NCI-H748 (cell line): ENCODE data around the gene OR1I1.
"Not testable (repeated sequence)": the region's sequence is repeated elsewhere in the genome, so short reads cannot be mapped to it uniquely, and the experiment has no call there.

Experiments used
- DNase-seq: peaks from one replicate; lab custom pipeline; 2025; ENCODE audit not compliant: unreplicated experiment; lab: John Stamatoyannopoulos, UW

Gene OR1I1, protein sequence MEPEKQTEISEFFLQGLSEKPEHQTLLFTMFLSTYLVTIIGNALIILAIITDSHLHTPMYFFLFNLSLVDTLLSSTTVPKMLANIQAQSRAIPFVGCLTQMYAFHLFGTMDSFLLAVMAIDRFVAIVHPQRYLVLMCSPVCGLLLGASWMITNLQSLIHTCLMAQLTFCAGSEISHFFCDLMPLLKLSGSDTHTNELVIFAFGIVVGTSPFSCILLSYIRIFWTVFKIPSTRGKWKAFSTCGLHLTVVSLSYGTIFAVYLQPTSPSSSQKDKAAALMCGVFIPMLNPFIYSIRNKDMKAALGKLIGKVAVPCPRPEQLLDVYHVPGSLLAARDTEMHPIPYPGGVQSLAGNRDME

DNA sequence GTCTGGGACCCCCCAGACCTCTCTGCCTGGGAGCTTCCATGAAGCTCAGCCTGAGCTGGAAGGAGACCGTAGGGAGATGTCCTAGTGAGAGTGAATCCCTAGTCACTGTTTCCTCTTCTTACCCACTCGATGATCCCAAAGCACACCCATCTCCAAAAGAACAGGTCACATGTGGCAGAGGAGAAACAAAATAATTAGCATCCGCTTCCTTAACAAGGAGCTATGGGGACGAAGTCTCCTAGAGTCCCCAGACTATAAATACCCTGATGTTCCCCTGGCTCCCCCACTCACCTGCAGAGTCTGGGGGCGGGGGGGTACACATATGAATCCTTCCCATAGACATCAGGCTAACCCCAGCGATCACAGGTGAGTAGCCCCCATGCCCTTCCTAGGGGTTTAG, at the start of gene OR1I1:
Gene OR1I1 (plus strand): TSS at position 301 of the 400 bp plus-strand sequence. CDS start 4,855 bp downstream, outside the sequence.
- no peak for DNase-seq

DNA sequence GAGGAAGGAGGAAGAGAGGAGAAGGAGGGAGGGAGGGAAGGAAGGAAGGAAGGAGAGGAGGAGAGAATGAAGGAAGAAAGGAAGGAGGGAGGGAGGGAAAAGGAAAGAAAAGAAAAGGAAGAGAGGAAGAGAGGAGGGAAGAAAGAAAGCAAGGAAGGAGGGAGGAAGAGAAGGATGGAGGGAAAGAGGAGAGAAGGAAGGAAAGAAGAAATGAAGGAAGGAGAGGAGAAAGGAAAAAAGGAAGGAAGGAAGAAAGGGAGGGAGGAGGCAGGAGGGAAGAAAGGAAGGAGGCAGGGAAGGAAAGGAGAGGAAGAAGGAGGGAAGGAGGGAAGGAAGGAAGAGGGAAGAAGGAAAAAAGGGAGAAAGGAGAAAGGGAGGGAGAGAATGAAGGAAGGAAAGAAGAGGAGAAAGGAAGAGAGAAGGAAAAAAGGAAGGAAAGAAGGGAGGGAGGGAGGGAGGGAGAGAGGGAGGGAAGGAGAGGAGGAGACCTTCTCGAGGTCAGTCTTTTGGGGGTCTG, 46.2 kb upstream of the OR1I1 start:
- no peak for DNase-seq

DNA sequence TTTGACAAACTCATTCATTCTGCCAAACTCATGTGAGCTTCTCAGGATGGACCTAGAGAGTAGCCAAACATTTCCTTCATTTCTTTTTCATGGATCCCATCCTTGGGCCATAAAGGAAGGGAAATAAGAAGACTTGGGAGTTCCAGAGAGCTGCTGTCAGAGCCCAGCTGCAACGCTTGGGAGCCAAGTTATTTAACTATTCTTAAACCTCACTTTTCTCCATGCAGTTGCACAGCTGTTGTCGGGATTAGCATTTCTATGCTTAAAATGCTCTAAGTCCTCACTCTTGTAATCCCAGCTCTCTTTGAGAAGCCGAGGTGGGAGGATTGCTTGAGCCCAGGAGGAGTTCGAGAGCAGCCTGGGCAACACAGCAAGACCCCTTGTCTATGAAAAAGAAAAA, 44.4 kb upstream of the OR1I1 start:
- DNase-seq: no peak

DNA sequence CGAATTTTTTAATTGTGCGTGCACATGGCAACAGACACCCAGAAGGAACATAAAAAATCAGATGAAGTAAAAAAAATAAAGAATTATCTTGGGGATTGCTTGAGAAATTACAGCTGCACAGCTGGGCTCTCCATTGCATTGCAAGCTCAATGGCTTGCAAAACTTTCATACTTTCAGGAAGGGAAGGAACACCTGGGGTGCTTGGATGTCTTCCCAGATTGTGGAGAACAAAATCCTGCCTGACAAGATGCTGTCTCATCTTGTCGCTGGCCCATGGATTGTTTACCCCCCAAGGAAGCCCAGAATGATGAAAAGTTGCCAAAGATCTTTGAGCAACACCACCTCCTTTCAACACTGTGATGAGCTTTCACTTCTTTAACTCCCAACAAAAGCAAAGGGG, 43.7 kb upstream of the OR1I1 start:
- no peak for DNase-seq

DNA sequence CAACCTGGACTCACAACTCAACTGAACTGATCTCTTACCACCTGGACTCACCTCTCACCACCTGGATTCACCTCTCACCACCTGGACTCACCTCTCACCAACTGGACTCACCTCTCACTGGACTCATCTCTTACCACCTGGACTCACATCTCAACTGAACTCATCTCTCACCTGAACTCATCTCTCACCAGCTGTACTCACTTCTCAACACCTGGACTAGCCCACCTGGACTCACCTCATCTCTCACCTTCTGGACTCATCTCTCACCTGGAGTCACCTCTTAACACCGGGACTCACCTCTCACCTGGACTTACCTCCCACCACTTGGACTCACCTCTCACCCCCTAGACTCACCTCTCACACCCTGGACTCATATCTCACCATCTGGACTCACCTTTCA, 40.0 kb upstream of the OR1I1 start:
- no peak for DNase-seq

DNA sequence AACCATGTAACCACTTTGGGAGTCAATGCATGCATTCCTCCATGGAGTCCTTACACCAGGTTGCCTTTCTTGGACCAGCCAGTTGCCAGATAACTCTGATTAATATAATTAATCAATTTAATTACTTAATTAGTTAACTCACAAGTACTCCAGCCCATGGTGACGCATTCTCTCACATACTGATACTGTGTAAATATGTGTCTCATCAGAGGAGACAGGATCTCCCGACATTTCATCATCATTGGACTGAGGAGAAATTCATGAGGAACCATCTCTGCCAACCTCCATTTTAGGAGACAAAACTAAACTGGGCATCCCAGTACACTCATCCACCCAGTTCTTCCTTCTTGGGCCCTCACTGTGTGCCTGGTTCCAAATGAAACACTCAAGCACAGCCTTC, 39.2 kb upstream of the OR1I1 start:
- no peak for DNase-seq

DNA sequence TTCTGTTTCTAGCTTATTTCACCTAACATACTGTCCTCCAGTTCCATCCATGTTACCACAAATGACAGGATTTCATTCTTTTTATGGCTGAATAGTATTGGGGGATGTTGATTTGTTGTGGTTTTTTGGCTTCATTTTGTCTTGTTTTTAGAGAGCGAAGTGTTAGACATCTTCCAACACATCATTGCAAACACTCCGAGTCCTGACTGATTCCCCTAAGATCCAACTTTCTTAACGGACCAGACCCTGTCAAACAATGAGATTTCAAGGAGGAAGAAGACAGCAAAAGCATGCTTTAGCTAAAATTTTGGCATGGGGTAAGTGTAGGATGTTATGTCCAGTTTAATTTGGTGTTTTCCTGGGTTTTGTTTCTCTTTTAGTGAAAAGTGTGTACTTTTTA, 36.5 kb upstream of the OR1I1 start:
- no peak for DNase-seq

DNA sequence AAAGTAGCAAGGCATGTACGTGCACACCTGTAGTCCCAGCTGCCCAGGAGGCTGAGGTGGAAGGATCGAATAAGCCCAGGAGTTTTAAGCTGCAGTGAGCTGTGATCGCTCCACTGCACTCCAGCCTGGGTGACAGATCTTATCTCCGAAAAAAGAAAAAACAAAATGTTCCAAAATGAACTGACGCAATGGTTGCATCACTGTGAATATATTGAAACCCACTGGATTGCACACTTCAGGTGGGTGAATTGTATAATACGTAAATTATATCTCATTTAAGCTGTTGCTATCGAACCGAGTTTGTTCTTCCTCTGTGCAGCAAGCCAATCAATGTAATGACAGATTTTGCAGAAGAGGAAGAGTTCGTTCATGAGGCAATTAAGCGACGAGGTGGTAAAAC, 34.3 kb upstream of the OR1I1 start:
- DNase-seq: no peak

DNA sequence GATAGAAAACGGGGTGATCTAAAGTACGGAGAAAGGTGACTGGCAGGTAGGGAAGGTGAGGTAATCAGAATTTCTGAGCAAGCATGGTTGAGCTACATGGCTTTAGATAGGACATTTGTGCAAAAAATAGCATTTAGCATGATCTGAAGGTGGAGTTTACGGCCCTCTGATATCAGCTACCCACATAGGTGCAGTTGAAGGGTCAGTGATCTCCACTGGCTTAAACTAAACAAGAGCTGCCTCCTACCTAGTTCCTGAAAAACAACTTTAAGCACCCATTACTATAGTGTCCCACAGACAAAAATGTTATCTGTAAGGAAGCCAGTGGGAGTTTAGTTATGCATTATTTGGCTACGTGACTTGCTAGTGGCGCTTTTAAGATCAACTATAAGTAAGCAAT, 33.9 kb upstream of the OR1I1 start:
- no peak for DNase-seq

DNA sequence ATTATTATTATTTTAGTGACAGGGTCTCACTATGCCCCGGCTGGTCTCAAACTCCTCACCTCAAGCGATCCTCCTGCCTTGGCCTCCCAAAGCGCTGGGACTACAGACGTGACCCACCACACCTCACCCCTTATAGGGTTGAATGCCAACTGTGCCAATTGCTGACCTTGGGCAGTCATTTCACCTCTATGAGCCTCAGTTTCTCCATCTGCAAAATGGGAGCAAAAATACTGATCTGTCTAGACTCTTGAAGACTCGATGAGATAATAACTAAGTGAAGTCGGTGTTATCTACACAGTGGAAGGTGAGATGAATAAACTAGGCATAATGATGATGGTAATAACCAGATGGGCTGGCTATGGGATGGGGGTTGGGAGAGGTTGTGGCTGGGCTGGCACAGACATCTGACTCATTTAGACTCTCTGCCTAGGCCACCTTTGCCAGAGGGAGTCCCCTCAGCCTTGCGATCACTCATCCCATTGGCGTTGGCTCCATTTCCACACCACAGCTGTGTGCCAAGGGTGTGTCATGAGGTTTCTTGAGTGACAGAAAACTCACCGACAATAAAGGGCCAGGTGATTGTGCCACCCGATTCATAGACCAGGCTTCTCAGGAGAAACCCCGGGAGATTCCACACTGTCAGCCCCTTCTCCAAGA, 33.0 kb upstream of the OR1I1 start, which contains the start of gene CASP14:
Gene CASP14 (plus strand): TSS at position 596 of the 657 bp plus-strand sequence. CDS start 2,772 bp downstream, outside the sequence.
- DNase-seq: no peak

DNA sequence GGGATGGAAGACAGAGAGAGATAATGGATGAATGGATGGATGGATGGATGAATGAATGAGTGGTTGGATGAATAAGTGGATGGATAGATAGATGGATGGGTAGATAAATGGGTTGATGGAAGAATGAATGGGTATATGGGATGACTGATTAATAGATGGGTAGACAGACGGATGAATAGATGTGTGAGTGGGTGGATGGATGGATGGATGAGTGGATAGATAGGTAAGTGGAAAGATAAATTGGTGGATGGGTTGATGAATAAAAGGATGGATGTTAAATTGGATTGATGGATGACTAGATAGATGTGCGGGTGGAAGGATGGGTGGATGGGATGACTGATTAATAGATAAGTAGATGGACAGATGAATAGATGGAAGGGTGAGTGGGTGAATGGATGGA, 31.4 kb upstream of the OR1I1 start:
- no peak for DNase-seq

DNA sequence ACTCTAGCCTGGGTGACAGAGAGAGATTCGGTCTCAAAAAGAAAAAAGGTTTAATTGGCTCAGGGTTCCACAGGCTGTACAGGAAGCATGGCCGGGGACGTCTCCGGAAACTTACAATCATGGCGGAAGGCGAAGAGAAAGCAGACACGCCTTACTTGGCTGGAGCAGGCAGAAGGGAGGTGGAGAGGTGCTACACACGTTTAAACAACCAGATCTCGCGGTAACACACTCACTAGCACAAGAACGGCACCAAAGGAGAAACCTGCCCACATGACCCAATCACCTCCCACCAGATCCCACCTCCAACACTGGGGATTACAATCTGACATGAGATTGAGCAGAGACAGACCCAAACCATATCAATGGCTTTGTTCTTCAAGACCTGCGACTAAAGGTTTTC, 20.0 kb upstream of the OR1I1 start:
- peak; percentile 1 for DNase-seq

DNA sequence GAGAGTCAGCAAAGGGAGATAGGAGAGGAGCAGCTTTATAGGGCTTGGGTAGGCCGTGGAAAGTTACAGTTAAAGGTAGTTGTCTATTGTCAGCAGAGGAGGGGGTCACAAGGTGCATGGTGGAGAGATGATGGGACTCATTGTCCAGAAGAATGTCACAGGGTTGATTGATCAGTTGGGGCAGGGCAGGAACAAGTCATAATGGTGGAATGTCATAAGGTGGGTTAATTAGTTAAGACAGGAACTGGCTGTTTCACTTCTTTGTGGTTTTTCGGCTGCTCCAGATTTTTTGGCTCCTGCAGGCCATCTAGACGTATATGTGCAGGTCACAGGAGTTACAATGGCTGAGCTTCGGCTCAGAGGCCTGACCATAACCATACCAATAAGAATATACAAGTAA, 11.6 kb upstream of the OR1I1 start:
- DNase-seq: not testable (repeated sequence)

DNA sequence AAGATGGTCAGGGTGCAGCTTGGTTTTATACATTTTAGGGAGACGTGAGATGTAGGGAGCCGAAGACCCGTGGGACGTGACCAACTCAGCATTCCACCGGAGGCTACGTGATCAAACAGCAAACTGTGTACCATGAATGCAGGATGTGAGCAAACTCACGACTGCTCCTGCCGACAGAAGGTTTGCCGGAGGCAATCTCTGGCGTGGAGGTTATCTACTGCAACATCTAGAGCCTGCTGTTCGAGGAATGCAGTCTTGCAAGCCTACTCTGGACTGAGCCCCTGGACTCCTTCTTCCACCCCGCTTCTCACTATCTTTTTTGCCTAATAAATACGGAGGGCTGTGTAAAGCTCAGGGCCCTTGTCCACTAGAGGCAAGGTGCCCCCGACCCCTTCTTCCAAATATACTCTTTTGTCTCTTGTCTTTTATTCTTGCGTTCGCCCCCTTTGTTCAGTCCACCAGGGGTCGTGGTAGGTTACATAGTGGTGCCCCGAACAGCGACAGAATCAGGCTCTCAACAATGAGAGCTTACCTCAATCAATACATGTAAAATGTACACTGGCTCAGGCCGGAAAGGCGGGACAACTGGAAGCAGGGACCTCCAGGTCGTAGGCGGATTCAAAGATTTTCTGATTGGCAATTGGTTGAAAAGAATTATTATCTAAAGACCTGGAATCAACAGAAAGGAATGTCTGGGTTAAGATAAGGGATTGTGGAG, 8.9 kb upstream of the OR1I1 start:
- no peak for DNase-seq

DNA sequence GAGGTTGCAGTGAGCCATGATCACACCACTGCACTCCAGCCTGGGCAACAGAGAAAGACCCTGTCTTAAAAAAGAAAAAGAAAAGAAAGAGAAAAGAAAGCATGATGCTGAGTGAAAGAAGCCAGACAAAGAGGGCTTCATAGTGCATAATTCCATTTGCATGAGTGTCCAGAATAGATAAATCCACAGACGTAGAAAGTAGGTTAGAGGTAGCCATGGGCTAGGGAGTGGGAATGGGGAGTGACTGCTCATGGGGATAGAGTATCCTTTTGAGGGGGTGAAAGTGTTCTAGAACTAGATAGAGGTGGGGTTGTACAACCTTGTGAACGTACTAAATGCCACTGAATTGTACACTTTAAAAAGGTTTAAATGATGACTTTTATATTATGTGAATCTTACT, 7.6 kb upstream of the OR1I1 start:
- no peak for DNase-seq

DNA sequence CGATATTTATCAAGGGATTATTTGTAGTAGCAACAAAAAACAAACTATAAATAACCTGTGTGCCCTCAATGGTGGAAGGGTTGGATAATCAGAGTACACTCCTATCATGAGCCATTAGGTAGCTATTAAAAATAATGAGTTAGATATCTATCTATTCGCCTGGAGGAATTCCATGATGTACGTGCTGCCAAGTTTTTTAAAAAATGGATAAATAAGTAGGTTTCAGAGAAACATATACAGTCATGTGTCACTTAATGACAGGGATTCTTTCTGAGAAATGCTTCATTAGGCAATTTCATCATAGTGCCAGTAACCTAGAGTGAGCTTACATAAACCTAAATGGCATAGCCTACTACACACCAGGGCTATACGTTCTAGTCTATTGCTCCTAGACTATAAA, 6.2 kb upstream of the OR1I1 start:
- no peak for DNase-seq

DNA sequence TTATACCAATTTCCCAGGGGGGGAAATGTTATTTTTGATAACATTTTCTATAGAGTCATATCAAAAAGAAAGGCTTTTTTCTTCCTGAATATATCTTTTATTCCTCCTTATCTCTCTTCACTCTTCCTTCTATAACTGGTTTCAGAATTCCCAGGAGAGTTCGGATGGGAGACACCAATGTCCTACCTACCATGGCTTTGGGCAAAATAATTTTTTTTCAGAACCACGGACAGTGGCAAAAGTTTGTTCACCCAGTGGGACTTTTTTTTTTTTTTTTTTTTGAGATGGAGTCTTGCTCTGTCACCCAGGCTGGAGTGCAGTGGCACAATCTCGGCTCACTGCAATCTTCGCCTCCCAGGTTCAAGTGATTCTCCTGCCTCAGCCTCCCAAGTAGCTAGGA, 2.0 kb upstream of the OR1I1 start:
- not testable (repeated sequence) for DNase-seq

DNA sequence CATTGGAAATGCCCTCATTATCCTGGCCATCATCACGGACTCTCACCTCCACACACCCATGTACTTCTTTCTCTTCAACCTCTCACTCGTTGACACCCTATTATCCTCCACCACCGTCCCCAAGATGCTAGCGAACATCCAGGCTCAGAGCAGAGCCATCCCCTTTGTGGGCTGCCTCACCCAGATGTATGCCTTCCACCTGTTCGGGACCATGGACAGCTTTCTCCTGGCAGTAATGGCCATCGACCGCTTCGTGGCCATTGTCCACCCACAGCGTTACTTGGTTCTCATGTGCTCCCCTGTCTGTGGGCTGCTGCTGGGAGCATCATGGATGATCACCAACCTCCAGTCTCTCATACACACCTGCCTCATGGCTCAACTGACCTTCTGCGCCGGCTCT, 5.2 kb downstream of the OR1I1 start:
- DNase-seq: no peak

DNA sequence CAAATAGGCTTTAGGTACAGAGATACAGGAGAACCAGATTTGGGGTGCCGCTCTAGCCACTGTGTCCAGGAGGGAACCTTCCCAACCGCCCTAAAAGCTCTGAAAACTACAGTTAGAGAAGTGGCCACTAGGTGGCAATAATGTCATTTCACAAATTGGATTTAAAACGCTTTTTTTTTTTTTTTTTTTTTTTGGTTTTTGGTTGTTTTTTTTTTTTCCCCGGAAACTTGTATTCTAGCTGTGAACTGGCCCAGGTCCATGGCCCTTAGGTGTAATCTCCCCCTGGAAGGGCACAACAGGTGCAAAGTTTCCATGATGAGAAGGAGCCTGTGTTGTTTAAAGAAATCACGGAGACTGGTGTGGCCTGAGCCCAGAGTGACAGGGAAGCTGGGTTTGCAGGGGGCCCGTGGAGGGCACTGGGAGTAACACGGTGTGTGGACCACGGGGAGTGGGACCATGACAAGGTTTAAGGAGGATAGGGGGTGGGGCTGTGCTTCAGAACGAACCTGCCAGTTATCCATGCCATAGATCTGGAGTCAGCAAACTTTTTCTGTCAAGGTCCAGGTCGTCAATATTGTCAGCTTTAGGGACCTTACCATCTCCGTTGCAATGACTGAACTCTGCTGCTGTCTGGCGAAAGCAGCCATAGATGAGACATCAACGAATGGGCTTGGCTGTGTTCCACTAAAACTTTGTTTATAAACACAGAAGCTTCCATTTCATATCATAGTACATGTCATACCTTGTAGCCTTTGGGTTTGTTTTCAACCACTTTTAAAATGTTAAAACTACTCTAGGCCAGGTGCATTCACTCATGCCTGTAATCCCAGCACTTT, 10.1 kb downstream of the OR1I1 start:
- peak; percentile 55 for DNase-seq

DNA sequence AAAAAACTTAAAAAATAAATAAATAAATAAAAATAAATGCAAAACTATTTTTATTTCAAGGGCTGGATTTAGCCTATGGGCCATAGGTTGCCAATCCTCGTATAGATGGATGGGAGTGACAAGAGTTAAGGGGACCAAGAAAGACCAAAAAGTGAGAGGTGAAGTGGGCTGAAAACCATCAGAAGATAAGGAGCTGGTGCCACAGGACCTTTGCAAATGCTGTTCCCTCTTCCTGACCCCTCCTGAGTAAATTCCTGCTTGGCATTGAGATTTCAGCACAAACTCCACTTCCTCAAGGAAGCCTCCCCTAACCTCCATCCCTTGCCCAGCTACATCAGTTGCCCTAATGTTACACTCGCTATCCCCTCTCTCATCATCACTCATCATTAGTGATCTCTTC, 11.0 kb downstream of the OR1I1 start:
- DNase-seq: no peak

DNA sequence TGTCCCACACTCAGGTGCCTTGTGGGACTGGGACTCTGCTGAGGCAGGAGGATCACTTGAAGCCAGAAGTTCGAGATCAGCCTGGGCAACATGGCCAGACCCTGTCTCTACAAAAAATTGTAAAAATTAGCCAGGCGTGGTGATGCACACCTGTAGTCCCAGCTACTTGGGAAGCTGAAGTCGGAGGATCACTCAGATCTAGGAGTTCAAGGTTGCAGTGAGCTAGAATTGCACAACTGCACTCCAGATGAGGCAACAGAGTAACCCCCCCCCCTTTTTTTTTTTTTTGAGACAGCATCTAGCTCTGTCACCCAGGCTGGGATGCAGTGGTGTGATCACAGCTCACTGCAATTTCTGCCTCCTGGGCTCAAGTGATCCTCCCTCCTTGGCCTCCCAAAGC, 14.2 kb downstream of the OR1I1 start:
- no peak for DNase-seq
